ENCODE results near the gene CARD9.

GRCh38 chr9:136342181-136343120 is 31.0 kb downstream of the CARD9 start:
- TF ChIP-seq CTCF (IDR thresholded peaks at IDR 0.05) (no peak), POLR2A (IDR thresholded peaks at IDR 0.05) (no peak)
